Mesenchymal stem cell (in vitro differentiated cells and primary cell): ENCODE measurements around the gene SLC24A3.

ENCODE experiments used
- DNase-seq: peaks from one replicate; pipeline ENCODE4 v3.0.0-alpha.2; 2013
- H2AFZ ChIP-seq: one replicate; pipeline ENCODE4 v1.6.1; 2013; ENCODE audit warnings: low read depth, mild to moderate bottlenecking, control low read depth, inconsistent platforms, low read length, moderate library complexity
- H2AK5ac ChIP-seq: 2 replicates; pipeline ENCODE4 v1.6.1; 2013; ENCODE audit warnings: low read length, moderate library complexity, mild to moderate bottlenecking, inconsistent platforms; ENCODE audit not compliant: severe bottlenecking
- H2BK120ac ChIP-seq: one replicate; pipeline ENCODE4 v1.6.1; 2013; ENCODE audit warnings: low read depth, mild to moderate bottlenecking, inconsistent platforms, low read length, moderate library complexity
- H2BK12ac ChIP-seq, 2 experiments: one replicate each; pipeline ENCODE4 v1.6.1; 2013; ENCODE audit warnings: inconsistent platforms in 2 of 2, low read length in 2 of 2, mild to moderate bottlenecking in 2 of 2, moderate library complexity in 2 of 2, control low read depth in 1 of 2
- H2BK15ac ChIP-seq: one replicate; pipeline ENCODE4 v1.6.1; 2013; ENCODE audit warnings: mild to moderate bottlenecking, low read depth, inconsistent platforms; ENCODE audit not compliant: poor library complexity, severe bottlenecking
- H2BK5ac ChIP-seq: 2 replicates; pipeline ENCODE4 v1.6.1; 2013; ENCODE audit warnings: low read depth, mild to moderate bottlenecking, low read length, control low read depth, inconsistent platforms; ENCODE audit not compliant: poor library complexity, severe bottlenecking
- H3K14ac ChIP-seq, 2 experiments: one replicate each; pipeline ENCODE4 v1.6.1; 2013; ENCODE audit warnings: inconsistent platforms in 2 of 2, low read length in 2 of 2, control low read depth in 1 of 2, mild to moderate bottlenecking in 1 of 2, moderate library complexity in 1 of 2
- H3K18ac ChIP-seq, 2 experiments: one replicate each; pipeline ENCODE4 v1.6.1; 2013; ENCODE audit warnings: inconsistent platforms in 2 of 2, low read length in 2 of 2, control low read depth in 1 of 2, low read depth in 1 of 2, mild to moderate bottlenecking in 1 of 2
- H3K23ac ChIP-seq, 2 experiments: one replicate each; pipeline ENCODE4 v1.6.1; 2013; ENCODE audit warnings: inconsistent platforms in 2 of 2, low read length in 2 of 2, mild to moderate bottlenecking in 2 of 2, moderate library complexity in 2 of 2, control low read depth in 1 of 2
- H3K27ac ChIP-seq: 2 replicates; pipeline ENCODE4 v1.5.1; 2013; ENCODE audit warnings: mild to moderate bottlenecking, moderate library complexity, low read length, control low read depth, inconsistent platforms; ENCODE audit not compliant: poor library complexity, severe bottlenecking
- H3K27me3 ChIP-seq, 2 experiments: 2 replicates each; pipeline versions ENCODE4 v1.6.1 to v1.7.0; 2013; ENCODE audit warnings: low read length in 2 of 2, mild to moderate bottlenecking in 2 of 2, moderate library complexity in 2 of 2, control low read depth in 1 of 2, inconsistent platforms in 1 of 2; ENCODE audit not compliant: control insufficient read depth in 1 of 2, insufficient read depth in 1 of 2
- H3K36me3 ChIP-seq, 2 experiments: 2 replicates each; pipeline versions ENCODE4 v1.6.1 to v1.7.0; 2013; ENCODE audit warnings: low read length in 2 of 2, control low read depth in 1 of 2, inconsistent platforms in 1 of 2, low read depth in 1 of 2, mild to moderate bottlenecking in 1 of 2; ENCODE audit not compliant: insufficient read depth in 2 of 2, control insufficient read depth in 1 of 2
- H3K4ac ChIP-seq, 2 experiments: one replicate each; pipeline ENCODE4 v1.6.1; 2013; ENCODE audit warnings: inconsistent platforms in 2 of 2, low read length in 2 of 2, mild to moderate bottlenecking in 2 of 2, moderate library complexity in 2 of 2, control low read depth in 1 of 2, low read depth in 1 of 2
- H3K4me1 ChIP-seq: 2 replicates; pipeline ENCODE4 v1.6.1; 2013; ENCODE audit warnings: low read depth, low read length, control low read depth; ENCODE audit not compliant: control insufficient read depth, insufficient read depth
- H3K4me2 ChIP-seq: 2 replicates; pipeline ENCODE4 v1.6.1; 2013; ENCODE audit warnings: low read length, mild to moderate bottlenecking, inconsistent platforms; ENCODE audit not compliant: poor library complexity, severe bottlenecking
- H3K4me3 ChIP-seq, 2 experiments: 2 replicates each; pipeline versions ENCODE4 v1.5.1 to v1.7.0; 2013; ENCODE audit warnings: low read length in 2 of 2, mild to moderate bottlenecking in 2 of 2, control low read depth in 1 of 2, low read depth in 1 of 2; ENCODE audit not compliant: insufficient read depth in 1 of 2
- H3K79me1 ChIP-seq: replicated peaks from 2 replicates; pipeline ENCODE4 v1.6.1; 2013; ENCODE audit warnings: mild to moderate bottlenecking, control low read depth, low read length, inconsistent platforms; ENCODE audit not compliant: poor library complexity, severe bottlenecking
- H3K9ac ChIP-seq: 2 replicates; pipeline ENCODE4 v1.7.0; 2013; ENCODE audit warnings: mild to moderate bottlenecking, low read length, moderate library complexity
- H3K9me3 ChIP-seq: 2 replicates; pipeline ENCODE4 v1.7.0; 2013; ENCODE audit warnings: mild to moderate bottlenecking, low read length; ENCODE audit not compliant: control insufficient read depth
- H4K8ac ChIP-seq: one replicate; pipeline ENCODE4 v1.6.1; 2013; ENCODE audit warnings: inconsistent platforms, mild to moderate bottlenecking, low read length, moderate library complexity
- H4K91ac ChIP-seq: one replicate; pipeline ENCODE4 v1.6.1; 2013; ENCODE audit warnings: mild to moderate bottlenecking, low read length, inconsistent platforms
- WGBS: methylation state at CpG from one replicate; pipeline ENCODE4 v1.1.7; 2013; ENCODE audit warnings: mixed read lengths; 5-methylcytosine and 5-hydroxymethylcytosine counted together

Gene SLC24A3

DNA sequence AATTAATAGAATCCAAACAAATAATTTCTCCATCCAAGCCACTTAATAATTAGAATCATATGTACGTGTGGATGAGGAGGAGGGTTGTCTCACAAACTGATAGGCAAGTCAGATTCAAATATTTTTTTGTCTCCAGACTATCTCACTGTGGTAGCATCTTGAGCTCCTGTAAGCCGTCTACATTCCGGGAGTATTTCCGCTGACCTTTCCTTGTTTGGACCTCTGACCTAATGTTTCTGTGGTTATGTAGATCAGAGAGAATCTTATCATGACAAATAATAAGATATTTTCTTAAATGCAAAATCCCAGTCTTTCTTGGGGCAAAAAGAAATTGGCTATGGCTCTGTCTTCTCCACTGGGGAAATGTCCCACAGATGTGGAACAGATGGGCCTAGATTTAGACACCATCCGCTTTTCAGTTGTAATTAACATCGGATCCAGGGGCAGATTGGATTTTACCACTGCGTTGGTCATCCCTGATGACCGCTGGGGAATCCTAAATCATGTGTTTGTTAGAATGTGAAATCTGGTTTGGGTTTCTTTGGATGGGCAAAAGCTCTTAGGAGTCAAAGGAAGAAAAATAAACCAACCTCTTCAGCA, 348.5 kb downstream of the SLC24A3 start:
- no peak overlapping the region for H3K4me2 ChIP-seq
- H4K91ac ChIP-seq, result no peak overlapping the region
- no peak overlapping the region for H3K9ac ChIP-seq
- no peak overlapping the region for H2BK15ac ChIP-seq
- H3K18ac ChIP-seq, result no peak overlapping the region
- peaks cover 0 to 14% of the 10 kb centered on the region in 2 experiments for H3K27me3 ChIP-seq
- H4K8ac ChIP-seq, result no peak overlapping the region
- no peak overlapping the region for H2AK5ac ChIP-seq
- no peak overlapping the region for H3K4ac ChIP-seq
- H2BK5ac ChIP-seq, result no peak overlapping the region
- no peak overlapping the region for H2BK12ac ChIP-seq
- H3K79me1 ChIP-seq, result no peaks in the 10 kb centered on the region
- H3K27ac ChIP-seq, result no peak overlapping the region
- 74% methylated on average over 6 of the region's 8 CpGs for WGBS
- no peak for DNase-seq
- H3K9me3 ChIP-seq, result no peaks in the 10 kb centered on the region
- H2AFZ ChIP-seq, result no peak overlapping the region
- no peaks in the 10 kb centered on the region for H3K36me3 ChIP-seq
- no peak overlapping the region for H2BK120ac ChIP-seq
- H3K23ac ChIP-seq, result no peak overlapping the region
- H3K4me3 ChIP-seq, result no peak overlapping the region
- no peaks in the 10 kb centered on the region for H3K4me1 ChIP-seq
- no peak overlapping the region for H3K14ac ChIP-seq

GRCh38 chr20:19562426-19562825, 350.0 kb downstream of the SLC24A3 start:
- Histone ChIP-seq H4K8ac (no peak overlapping the region), H2BK5ac (no peak overlapping the region), H3K18ac (no peak overlapping the region), H3K4me2 (no peak overlapping the region), H2BK12ac (no peak overlapping the region), H4K91ac (no peak overlapping the region), H3K27me3 (peaks cover 0 to 9% of the 10 kb centered on the region in 2 experiments), H3K14ac (no peak overlapping the region), H3K4me1 (no peaks in the 10 kb centered on the region), H3K23ac (no peak overlapping the region), H3K79me1 (no peaks in the 10 kb centered on the region), H3K4ac (no peak overlapping the region), H3K27ac (no peak overlapping the region), H2BK15ac (no peak overlapping the region), H2BK120ac (no peak overlapping the region), H2AK5ac (no peak overlapping the region), H3K4me3 (no peak overlapping the region), H2AFZ (no peak overlapping the region), H3K9me3 (no peaks in the 10 kb centered on the region), H3K36me3 (no peaks in the 10 kb centered on the region), H3K9ac (no peak overlapping the region)
- DNase-seq, result no peak
- WGBS, result 55% methylated on average over 4 of the region's 4 CpGs

DNA sequence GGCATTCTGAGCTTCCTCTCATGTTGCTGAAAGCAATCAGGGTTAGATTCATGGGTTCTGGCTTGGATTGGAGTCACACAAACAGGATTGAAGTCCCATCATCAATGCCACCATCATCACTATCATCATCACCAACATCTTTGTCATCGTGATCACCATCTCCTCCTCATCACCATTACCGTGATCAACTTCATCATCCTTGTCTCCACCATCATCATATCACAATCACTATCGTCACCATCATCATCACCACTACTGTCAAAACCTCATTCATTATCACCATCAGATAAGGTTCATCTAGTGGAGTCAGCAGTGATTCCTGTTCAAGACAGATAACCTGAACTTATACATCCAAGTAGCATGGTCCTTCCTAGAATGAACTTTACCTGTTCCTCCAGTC, 351.8 kb downstream of the SLC24A3 start:
- Histone ChIP-seq H3K36me3 (no peaks in the 10 kb centered on the region), H3K27ac (no peak overlapping the region), H2AFZ (no peak overlapping the region), H3K14ac (no peak overlapping the region), H3K4me1 (no peaks in the 10 kb centered on the region), H3K79me1 (no peaks in the 10 kb centered on the region), H2BK12ac (no peak overlapping the region), H3K27me3 (peaks cover 0 to 14% of the 10 kb centered on the region in 2 experiments), H2AK5ac (no peak overlapping the region), H2BK5ac (no peak overlapping the region), H3K4me2 (no peak overlapping the region), H3K4ac (no peak overlapping the region), H4K8ac (no peak overlapping the region), H4K91ac (no peak overlapping the region), H3K23ac (no peak overlapping the region), H3K9ac (no peak overlapping the region), H2BK15ac (no peak overlapping the region), H3K9me3 (no peaks in the 10 kb centered on the region), H3K18ac (no peak overlapping the region), H3K4me3 (no peak overlapping the region), H2BK120ac (no peak overlapping the region)
- 93% methylated on average over 3 of the region's 3 CpGs for WGBS
- DNase-seq, result no peak

GRCh38 chr20:19565736-19566135, 353.3 kb downstream of the SLC24A3 start:
- Histone ChIP-seq H3K9me3 (no peaks in the 10 kb centered on the region), H3K4ac (no peak overlapping the region), H2BK120ac (no peak overlapping the region), H3K4me2 (no peak overlapping the region), H3K4me3 (no peak overlapping the region), H2BK5ac (no peak overlapping the region), H2AFZ (no peak overlapping the region), H3K79me1 (no peaks in the 10 kb centered on the region), H3K18ac (no peak overlapping the region), H3K36me3 (no peaks in the 10 kb centered on the region), H3K14ac (no peak overlapping the region), H3K23ac (no peak overlapping the region), H4K91ac (no peak overlapping the region), H4K8ac (no peak overlapping the region), H2BK15ac (no peak overlapping the region), H3K27ac (no peak overlapping the region), H3K9ac (no peak overlapping the region), H2AK5ac (no peak overlapping the region), H3K4me1 (no peaks in the 10 kb centered on the region), H3K27me3 (peaks cover 0 to 12% of the 10 kb centered on the region in 2 experiments), H2BK12ac (no peak overlapping the region)
- no peak for DNase-seq
- WGBS, result 64% methylated on average over 1 of the region's 2 CpGs
